Karpas-422 (cell line): ENCODE data around the gene GDPD5. TPM values are rescaled to one million over a fixed set of nuclear protein-coding genes. Genes with fewer than 3 reads are reported as not detected.

Source experiments
- DNase-seq: peaks from one replicate; pipeline ENCODE4 v3.0.0-alpha.2; 2015
- H2AFZ ChIP-seq: fragments of 200-600 bp; sonication (generic); 2 replicates; pipeline ENCODE4 v1.6.1; 2014; ENCODE audit warnings: antibody characterized with exemption, low read length, mixed read lengths
- H3K27ac ChIP-seq: fragments of 200-600 bp; sonication (generic); 2 replicates; pipeline ENCODE4 v1.5.1; 2014; ENCODE audit warnings: mild to moderate bottlenecking, low read length, moderate library complexity
- H3K27me3 ChIP-seq: fragments of 200-600 bp; sonication (generic); 2 replicates; pipeline ENCODE4 v1.6.1; 2014; ENCODE audit warnings: low read length, mixed read lengths
- H3K36me3 ChIP-seq: fragments of 200-600 bp; sonication (generic); 2 replicates; pipeline ENCODE4 v1.6.1; 2014; ENCODE audit warnings: low read length, mixed read lengths; ENCODE audit not compliant: insufficient read depth
- H3K4me1 ChIP-seq: fragments of 200-600 bp; sonication (generic); 2 replicates; pipeline ENCODE4 v1.6.1; 2014; ENCODE audit warnings: mild to moderate bottlenecking, low read length, mixed read lengths
- H3K4me2 ChIP-seq: fragments of 200-600 bp; sonication (generic); 2 replicates; pipeline ENCODE4 v1.6.1; 2014; ENCODE audit warnings: low read length, low read depth, mild to moderate bottlenecking; ENCODE audit not compliant: poor library complexity, severe bottlenecking
- H3K4me3 ChIP-seq: fragments of 200-600 bp; sonication (generic); 2 replicates; pipeline ENCODE4 v1.5.1; 2014; ENCODE audit warnings: mild to moderate bottlenecking, antibody characterized with exemption, low read length, mixed read lengths
- H3K79me2 ChIP-seq: fragments of 200-600 bp; sonication (generic); 2 replicates; pipeline ENCODE4 v1.6.1; 2014; ENCODE audit warnings: mild to moderate bottlenecking, low read length, mixed read lengths
- H3K9ac ChIP-seq: fragments of 200-600 bp; sonication (generic); 2 replicates; pipeline ENCODE4 v1.6.0; 2014; ENCODE audit warnings: low read length
- H3K9me2 ChIP-seq: fragments of 200-600 bp; sonication (generic), shearing (Covaris generic); replicated peaks from 2 replicates; pipeline ENCODE4 v1.6.0; 2014; ENCODE audit warnings: mild to moderate bottlenecking, low read length, moderate library complexity; ENCODE audit not compliant: insufficient read depth
- H3K9me3 ChIP-seq: fragments of 300-700, 200-600 bp; sonication (generic); 2 replicates; pipeline ENCODE4 v1.6.1; 2014; ENCODE audit warnings: low read length, mixed read lengths
- H4K20me1 ChIP-seq: fragments of 200-600 bp; sonication (generic); 2 replicates; pipeline ENCODE4 v1.6.1; 2014; ENCODE audit warnings: mild to moderate bottlenecking, antibody characterized with exemption, low read length, low read depth; ENCODE audit not compliant: insufficient read depth
- total RNA-seq: library from RNA; depleted of rRNA; stranded (reverse); fragments of >200 nt; shearing (Covaris generic); gene quantifications from 2 replicates; pipeline ENCODE4 v1.2.3, GENCODE V29; 2014; ENCODE audit warnings: low replicate concordance

Gene GDPD5
- total RNA-seq, 1 experiment from 2014 or later = 137 TPM

GRCh38 chr11:75468534-75469340 lies 57.0 kb downstream of the GDPD5 start:
- Histone ChIP-seq H3K9ac (peak overlapping the region; percentile 49), H3K4me2 (no peak overlapping the region), H4K20me1 (no peaks in the 10 kb centered on the region)

GRCh38 chr11:75467881-75468280 lies 57.9 kb downstream of the GDPD5 start:
- DNase-seq = no peak
- no peaks in the 10 kb centered on the region for H3K9me3 ChIP-seq

More at GRCh38 chr11:75468534-75469340, 57.0 kb downstream of the GDPD5 start:
- H3K4me1 ChIP-seq = peaks cover 70% of the 10 kb centered on the region
- no peaks in the 10 kb centered on the region for H3K27me3 ChIP-seq
- H3K36me3 ChIP-seq = peaks cover 19% of the 10 kb centered on the region
- no peak for DNase-seq
- H3K4me3 ChIP-seq = no peak overlapping the region
- peaks cover 68% of the 10 kb centered on the region for H3K79me2 ChIP-seq
- peak overlapping the region; percentile 83 for H3K27ac ChIP-seq
- H2AFZ ChIP-seq = no peak overlapping the region
- no peaks in the 10 kb centered on the region for H3K9me3 ChIP-seq
- no peaks in the 10 kb centered on the region for H3K9me2 ChIP-seq

GRCh38 chr11:75467311-75467710 lies 58.4 kb downstream of the GDPD5 start:
- H3K4me3 ChIP-seq = no peak overlapping the region
- H2AFZ ChIP-seq = no peak overlapping the region
- no peak overlapping the region for H3K9ac ChIP-seq
- no peaks in the 10 kb centered on the region for H3K27me3 ChIP-seq
- H3K4me2 ChIP-seq = no peak overlapping the region
- no peaks in the 10 kb centered on the region for H4K20me1 ChIP-seq
- no peaks in the 10 kb centered on the region for H3K9me2 ChIP-seq
- no peaks in the 10 kb centered on the region for H3K9me3 ChIP-seq
- H3K36me3 ChIP-seq = peaks cover 14% of the 10 kb centered on the region; the same call in 1 of the 2 replicates
- H3K27ac ChIP-seq = 0 out of 2 replicates have a peak overlapping the region, but pooled peaks have one; percentile 15
- peaks cover 56% of the 10 kb centered on the region for H3K79me2 ChIP-seq
- DNase-seq = no peak
- peaks cover 55% of the 10 kb centered on the region for H3K4me1 ChIP-seq

More at GRCh38 chr11:75467881-75468280, 57.9 kb downstream of the GDPD5 start:
- peaks cover 61% of the 10 kb centered on the region for H3K4me1 ChIP-seq
- H4K20me1 ChIP-seq = no peaks in the 10 kb centered on the region
- no peak overlapping the region for H3K9ac ChIP-seq
- H3K4me2 ChIP-seq = no peak overlapping the region
- no peaks in the 10 kb centered on the region for H3K27me3 ChIP-seq
- H3K36me3 ChIP-seq = peaks cover 18% of the 10 kb centered on the region; the same call in 1 of the 2 replicates
- H3K4me3 ChIP-seq = no peak overlapping the region
- H2AFZ ChIP-seq = no peak overlapping the region
- H3K9me2 ChIP-seq = no peaks in the 10 kb centered on the region
- H3K27ac ChIP-seq = peak overlapping the region; percentile 83; the same call in 1 of the 2 replicates
- H3K79me2 ChIP-seq = peaks cover 61% of the 10 kb centered on the region

- Histone ChIP-seq H3K4me1 (peaks cover 41% of the 10 kb centered on the region), H3K27me3 (no peaks in the 10 kb centered on the region), H3K27ac (peak overlapping the region; percentile 21), H3K79me2 (peaks cover 43% of the 10 kb centered on the region), H4K20me1 (no peaks in the 10 kb centered on the region), H3K9me2 (no peaks in the 10 kb centered on the region), H3K4me3 (no peak overlapping the region), H3K9ac (no peak overlapping the region), H3K9me3 (no peaks in the 10 kb centered on the region), H2AFZ (no peak overlapping the region), H3K4me2 (no peak overlapping the region), H3K36me3 (peaks cover 19% of the 10 kb centered on the region)
- no peak for DNase-seq
Measured at GRCh38 chr11:75465701-75466531, 59.8 kb downstream of the GDPD5 start.

GRCh38 chr11:75463106-75463774 lies 62.5 kb downstream of the GDPD5 start:
- H3K36me3 ChIP-seq = peaks cover 10% of the 10 kb centered on the region; the same call in 1 of the 2 replicates
- DNase-seq = no peak
- H3K27ac ChIP-seq = no peak overlapping the region
- peaks cover 23% of the 10 kb centered on the region; the same call in 1 of the 2 replicates for H3K79me2 ChIP-seq
- H3K9me2 ChIP-seq = no peaks in the 10 kb centered on the region
- no peak overlapping the region for H3K9ac ChIP-seq
- no peak overlapping the region for H3K4me3 ChIP-seq
- no peak overlapping the region for H3K4me2 ChIP-seq
- H2AFZ ChIP-seq = no peak overlapping the region
- H3K27me3 ChIP-seq = no peaks in the 10 kb centered on the region
- H3K9me3 ChIP-seq = no peaks in the 10 kb centered on the region
- H4K20me1 ChIP-seq = no peaks in the 10 kb centered on the region
- peaks cover 16% of the 10 kb centered on the region for H3K4me1 ChIP-seq

- Histone ChIP-seq H3K27me3 (no peaks in the 10 kb centered on the region), H3K4me2 (no peak overlapping the region), H3K9ac (no peak overlapping the region), H4K20me1 (no peaks in the 10 kb centered on the region), H3K4me3 (no peak overlapping the region), H3K27ac (no peak overlapping the region), H3K36me3 (peaks cover 9% of the 10 kb centered on the region; the same call in 1 of the 2 replicates), H3K9me3 (no peaks in the 10 kb centered on the region), H3K4me1 (peaks cover 9% of the 10 kb centered on the region), H3K9me2 (no peaks in the 10 kb centered on the region), H3K79me2 (peaks cover 19% of the 10 kb centered on the region; the same call in 1 of the 2 replicates), H2AFZ (no peak overlapping the region)
- DNase-seq = no peak
Measured at GRCh38 chr11:75462117-75462653, 63.6 kb downstream of the GDPD5 start.

GRCh38 chr11:75461151-75461550 lies 64.6 kb downstream of the GDPD5 start:
- Histone ChIP-seq H2AFZ (no peak overlapping the region), H3K9me2 (no peaks in the 10 kb centered on the region), H3K27ac (no peak overlapping the region), H3K36me3 (peaks cover 9% of the 10 kb centered on the region; the same call in 1 of the 2 replicates), H3K4me1 (no peaks in the 10 kb centered on the region), H3K9ac (no peak overlapping the region), H3K79me2 (peaks cover 15% of the 10 kb centered on the region; the same call in 1 of the 2 replicates), H3K4me3 (no peak overlapping the region), H3K9me3 (no peaks in the 10 kb centered on the region), H3K4me2 (no peak overlapping the region), H4K20me1 (no peaks in the 10 kb centered on the region), H3K27me3 (no peaks in the 10 kb centered on the region)
- DNase-seq = no peak
